ENCODE results near the gene PDE6C. TPM values are rescaled to one million over a fixed set of nuclear protein-coding genes. Genes with fewer than 3 reads are reported as not detected.

Gene PDE6C
- total and polyA plus RNA-seq, 2 donors (not counting 1 experiment from before 2014, with no cell fraction given) = not detected

- Histone ChIP-seq H4K20me1 (ENCODE audit: control insufficient read depth, extremely low read depth, insufficient read depth, low read length) (no peaks in the 10 kb centered on the region), H3K79me2 (ENCODE audit: control insufficient read depth, insufficient read depth, low read length) (no peaks in the 10 kb centered on the region), H3K4me2 (ENCODE audit: extremely low read depth, insufficient read depth, low read length) (no peak overlapping the region), H3K27me3 (ENCODE audit: control insufficient read depth, insufficient read depth, low read length) (peaks cover 34% of the 10 kb centered on the region), H3K36me3 (ENCODE audit: control insufficient read depth, insufficient read depth, low read length) (no peaks in the 10 kb centered on the region), H3K9me3 (ENCODE audit: control insufficient read depth, insufficient read depth, low read depth, low read length) (no peaks in the 10 kb centered on the region), H2AFZ (ENCODE audit: low read length) (no peak overlapping the region), H3K4me3 (replicated peaks in 1 of 4; ENCODE audit: control extremely low read depth in 1 of 4, insufficient read depth in 1 of 4, low read depth in 3 of 4, low read length in 4 of 4) (no peak overlapping the region), H3K27ac (ENCODE audit: insufficient read depth, low read length) (no peak overlapping the region), H3K4me1 (ENCODE audit: control insufficient read depth, extremely low read depth, insufficient read depth, low read length) (no peaks in the 10 kb centered on the region), H3K9ac (ENCODE audit: insufficient read depth, low read length) (no peak overlapping the region)
- TF ChIP-seq CTCF (conservative IDR thresholded peaks at IDR 0.05 in 1 of 2, IDR thresholded peaks at IDR 0.05 in 1 of 2; ENCODE audit: low read depth in 1 of 2, low read length in 2 of 2) (no peak), EZH2 (IDR thresholded peaks at IDR 0.05; ENCODE audit: low read length, missing control alignments) (no peak)
- DNase-seq (ENCODE audit: low read depth in 2 of 2) = no peak
Measured at GRCh38 chr10:93567277-93568104, 44.8 kb upstream of the PDE6C start.

- no peak overlapping the region for H3K4me3 ChIP-seq (replicated peaks in 1 of 4; ENCODE audit: control extremely low read depth in 1 of 4, insufficient read depth in 1 of 4, low read depth in 3 of 4, low read length in 4 of 4)
- no peaks in the 10 kb centered on the region for H3K79me2 ChIP-seq (ENCODE audit: control insufficient read depth, insufficient read depth, low read length)
- H3K4me2 ChIP-seq (ENCODE audit: extremely low read depth, insufficient read depth, low read length) = no peak overlapping the region
- no peak for DNase-seq (ENCODE audit: low read depth in 2 of 2)
- H3K27me3 ChIP-seq (ENCODE audit: control insufficient read depth, insufficient read depth, low read length) = peaks cover 37% of the 10 kb centered on the region
- H3K36me3 ChIP-seq (ENCODE audit: control insufficient read depth, insufficient read depth, low read length) = no peaks in the 10 kb centered on the region
- H3K27ac ChIP-seq (ENCODE audit: insufficient read depth, low read length) = no peak overlapping the region
- no peak overlapping the region for H3K9ac ChIP-seq (ENCODE audit: insufficient read depth, low read length)
- no peaks in the 10 kb centered on the region for H3K4me1 ChIP-seq (ENCODE audit: control insufficient read depth, extremely low read depth, insufficient read depth, low read length)
- TF ChIP-seq CTCF (conservative IDR thresholded peaks at IDR 0.05 in 1 of 2, IDR thresholded peaks at IDR 0.05 in 1 of 2; ENCODE audit: low read depth in 1 of 2, low read length in 2 of 2) = no peak
- no peak overlapping the region for H2AFZ ChIP-seq (ENCODE audit: low read length)
- H4K20me1 ChIP-seq (ENCODE audit: control insufficient read depth, extremely low read depth, insufficient read depth, low read length) = no peaks in the 10 kb centered on the region
- no peaks in the 10 kb centered on the region for H3K9me3 ChIP-seq (ENCODE audit: control insufficient read depth, insufficient read depth, low read depth, low read length)
Measured at GRCh38 chr10:93568105-93568390, 44.3 kb upstream of the PDE6C start.

GRCh38 chr10:93570383-93570782, 42.0 kb upstream of the PDE6C start:
- no peak for DNase-seq (ENCODE audit: low read depth in 2 of 2)
- no peak overlapping the region for H2AFZ ChIP-seq (ENCODE audit: low read length)
- no peaks in the 10 kb centered on the region for H3K36me3 ChIP-seq (ENCODE audit: control insufficient read depth, insufficient read depth, low read length)
- H3K27me3 ChIP-seq (ENCODE audit: control insufficient read depth, insufficient read depth, low read length) = peaks cover 38% of the 10 kb centered on the region
- no peak overlapping the region for H3K4me3 ChIP-seq (replicated peaks in 1 of 4; ENCODE audit: control extremely low read depth in 1 of 4, insufficient read depth in 1 of 4, low read depth in 3 of 4, low read length in 4 of 4)
- no peaks in the 10 kb centered on the region for H4K20me1 ChIP-seq (ENCODE audit: control insufficient read depth, extremely low read depth, insufficient read depth, low read length)
- no peak overlapping the region for H3K27ac ChIP-seq (ENCODE audit: insufficient read depth, low read length)
- H3K4me2 ChIP-seq (ENCODE audit: extremely low read depth, insufficient read depth, low read length) = no peak overlapping the region
- no peak overlapping the region for H3K9ac ChIP-seq (ENCODE audit: insufficient read depth, low read length)
- no peaks in the 10 kb centered on the region for H3K4me1 ChIP-seq (ENCODE audit: control insufficient read depth, extremely low read depth, insufficient read depth, low read length)
- TF ChIP-seq EZH2 (IDR thresholded peaks at IDR 0.05; ENCODE audit: low read length, missing control alignments) (no peak), CTCF (conservative IDR thresholded peaks at IDR 0.05 in 1 of 2, IDR thresholded peaks at IDR 0.05 in 1 of 2; ENCODE audit: low read depth in 1 of 2, low read length in 2 of 2) (no peak)
- no peaks in the 10 kb centered on the region for H3K79me2 ChIP-seq (ENCODE audit: control insufficient read depth, insufficient read depth, low read length)
- H3K9me3 ChIP-seq (ENCODE audit: control insufficient read depth, insufficient read depth, low read depth, low read length) = no peaks in the 10 kb centered on the region
